ENCODE results near the gene PLK2.

PLK2 gene

GRCh38 chr5:58460002-58460731 lies at the start of gene PLK2:
Gene PLK2, minus strand, starts transcription at chr5:58460086. Its CDS starts 127 bp downstream, at chr5:58459959.
- DNase-seq (ENCODE audit: low read depth) = peak; percentile 76

- DNase-seq (ENCODE audit: low read depth) = no peak
These were observed 47.8 kb upstream of the PLK2 start for GRCh38 chr5:58507715-58508114.

- no peak for DNase-seq (ENCODE audit: low read depth)
These were observed 46.2 kb upstream of the PLK2 start for GRCh38 chr5:58505971-58506640.

GRCh38 chr5:58505502-58505901 lies 45.6 kb upstream of the PLK2 start:
- no peak for DNase-seq (ENCODE audit: low read depth)

- DNase-seq (ENCODE audit: low read depth) = no peak
These were observed 44.9 kb upstream of the PLK2 start for GRCh38 chr5:58504766-58505165.

- no peak for DNase-seq (ENCODE audit: low read depth)
These were observed 43.6 kb upstream of the PLK2 start for GRCh38 chr5:58503390-58504046.

- DNase-seq (ENCODE audit: low read depth) = no peak
These were observed 42.0 kb upstream of the PLK2 start for GRCh38 chr5:58501778-58502417.

- no peak for DNase-seq (ENCODE audit: low read depth)
These were observed 40.1 kb upstream of the PLK2 start for GRCh38 chr5:58499941-58500340.

- DNase-seq (ENCODE audit: low read depth) = no peak
These were observed 39.3 kb upstream of the PLK2 start for GRCh38 chr5:58499231-58499630.

GRCh38 chr5:58498340-58498942 lies 38.6 kb upstream of the PLK2 start:
- DNase-seq (ENCODE audit: low read depth) = no peak

- no peak for DNase-seq (ENCODE audit: low read depth)
These were observed 38.0 kb upstream of the PLK2 start for GRCh38 chr5:58497921-58498320.

- no peak for DNase-seq (ENCODE audit: low read depth)
These were observed 37.5 kb upstream of the PLK2 start for GRCh38 chr5:58497386-58497785.

- DNase-seq (ENCODE audit: low read depth) = no peak
These were observed 36.6 kb upstream of the PLK2 start for GRCh38 chr5:58496488-58496887.

- no peak for DNase-seq (ENCODE audit: low read depth)
These were observed 33.3 kb upstream of the PLK2 start for GRCh38 chr5:58493141-58493540.

- DNase-seq (ENCODE audit: low read depth) = no peak
These were observed 31.5 kb upstream of the PLK2 start, which contains the start of gene GAPT for GRCh38 chr5:58491216-58491892. Gene GAPT, plus strand, starts transcription at chr5:58491435. Its CDS starts 3,102 bp downstream, at chr5:58494537.

GRCh38 chr5:58490402-58491050 lies 30.6 kb upstream of the PLK2 start:
- DNase-seq (ENCODE audit: low read depth) = no peak

- DNase-seq (ENCODE audit: low read depth) = no peak
These were observed 26.4 kb upstream of the PLK2 start for GRCh38 chr5:58486290-58486689.

GRCh38 chr5:58484505-58484904 lies 24.6 kb upstream of the PLK2 start:
- no peak for DNase-seq (ENCODE audit: low read depth)

- DNase-seq (ENCODE audit: low read depth) = no peak
These were observed 22.6 kb upstream of the PLK2 start for GRCh38 chr5:58482536-58482935.

- DNase-seq (ENCODE audit: low read depth) = no peak
These were observed 21.9 kb upstream of the PLK2 start for GRCh38 chr5:58481828-58482227.

GRCh38 chr5:58481066-58481676 lies 21.3 kb upstream of the PLK2 start:
- no peak for DNase-seq (ENCODE audit: low read depth)
